ENCODE results near the gene SOAT1. TPM values are rescaled to one million over a fixed set of nuclear protein-coding genes. Genes with fewer than 3 reads are reported as not detected.

Gene SOAT1
- total and polyA plus RNA-seq, 7 donors = 2.4 to 14.7 (median 13.2) TPM

DNA sequence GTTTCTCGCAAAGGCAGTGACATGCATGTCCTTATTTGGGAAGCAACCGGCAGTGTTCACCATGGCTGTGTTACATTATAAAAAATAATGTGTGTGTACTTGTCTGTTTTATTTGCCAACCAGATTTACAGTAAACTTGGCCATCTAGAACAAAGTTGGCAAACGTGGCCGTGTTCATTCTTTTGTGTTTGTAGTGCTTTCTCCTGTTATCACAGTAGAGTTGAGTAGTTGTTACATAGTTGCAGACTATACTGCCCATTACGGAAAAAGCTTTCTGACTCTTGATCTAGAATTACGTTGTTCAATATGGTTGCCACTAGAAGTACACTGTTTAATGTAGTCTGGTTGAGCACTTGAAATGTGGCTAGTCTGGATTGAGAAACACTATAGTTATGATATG is 19.4 kb downstream of the SOAT1 start:
- 90 to 93% methylated on average over 6 of the region's 6 CpGs for WGBS, 2 donors
- H3K27ac ChIP-seq = no peak overlapping the region
- intact Hi-C loops (cut with DNase I) = no loop called here
- peaks cover 0 to 8% (median 2%) of the 10 kb centered on the region in 4 donors for H3K36me3 ChIP-seq
- H3K4me1 ChIP-seq = no peaks in the 10 kb centered on the region
- no peaks in the 10 kb centered on the region for H3K27me3 ChIP-seq
- no peak overlapping the region for H3K4me3 ChIP-seq
- no peaks in the 10 kb centered on the region for H3K9me3 ChIP-seq
- TF ChIP-seq POLR2AphosphoS5 (IDR thresholded peaks at IDR 0.05) = no peak
- no peak for TF ChIP-seq POLR2A (IDR thresholded peaks at IDR 0.05)
- no peak for TF ChIP-seq EP300 (IDR thresholded peaks at IDR 0.05)
- TF ChIP-seq, protein P1, sequence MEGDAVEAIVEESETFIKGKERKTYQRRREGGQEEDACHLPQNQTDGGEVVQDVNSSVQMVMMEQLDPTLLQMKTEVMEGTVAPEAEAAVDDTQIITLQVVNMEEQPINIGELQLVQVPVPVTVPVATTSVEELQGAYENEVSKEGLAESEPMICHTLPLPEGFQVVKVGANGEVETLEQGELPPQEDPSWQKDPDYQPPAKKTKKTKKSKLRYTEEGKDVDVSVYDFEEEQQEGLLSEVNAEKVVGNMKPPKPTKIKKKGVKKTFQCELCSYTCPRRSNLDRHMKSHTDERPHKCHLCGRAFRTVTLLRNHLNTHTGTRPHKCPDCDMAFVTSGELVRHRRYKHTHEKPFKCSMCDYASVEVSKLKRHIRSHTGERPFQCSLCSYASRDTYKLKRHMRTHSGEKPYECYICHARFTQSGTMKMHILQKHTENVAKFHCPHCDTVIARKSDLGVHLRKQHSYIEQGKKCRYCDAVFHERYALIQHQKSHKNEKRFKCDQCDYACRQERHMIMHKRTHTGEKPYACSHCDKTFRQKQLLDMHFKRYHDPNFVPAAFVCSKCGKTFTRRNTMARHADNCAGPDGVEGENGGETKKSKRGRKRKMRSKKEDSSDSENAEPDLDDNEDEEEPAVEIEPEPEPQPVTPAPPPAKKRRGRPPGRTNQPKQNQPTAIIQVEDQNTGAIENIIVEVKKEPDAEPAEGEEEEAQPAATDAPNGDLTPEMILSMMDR (IDR thresholded peaks at IDR 0.05) = no peak
- no peak for DNase-seq

DNA sequence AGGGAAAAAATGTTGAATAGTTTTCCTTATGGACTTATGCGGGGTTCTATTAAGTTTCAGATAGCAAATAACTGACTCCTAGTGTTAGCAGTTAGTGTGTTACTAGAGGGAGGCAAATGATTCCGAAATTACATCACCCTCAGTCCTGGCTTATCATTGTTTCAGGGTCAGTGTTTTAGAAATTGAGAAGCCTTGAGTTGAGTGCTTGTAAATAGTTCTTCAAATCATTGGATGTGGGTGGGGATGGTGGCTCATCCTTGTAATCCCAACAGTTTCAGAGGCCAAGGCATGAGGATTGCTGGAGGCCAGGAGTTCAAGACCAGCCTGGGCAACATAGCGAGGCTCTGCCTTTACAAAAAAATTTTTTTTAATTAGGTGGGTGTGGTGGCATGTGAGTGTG is 21.3 kb downstream of the SOAT1 start:
- DNase-seq = no peak
- intact Hi-C loops (cut with DNase I) = no loop called here
- H3K27ac ChIP-seq = no peak overlapping the region
- H3K36me3 ChIP-seq = peaks cover 0 to 8% (median 2%) of the 10 kb centered on the region in 4 donors
- no peaks in the 10 kb centered on the region for H3K4me1 ChIP-seq
- H3K27me3 ChIP-seq = no peaks in the 10 kb centered on the region
- no peaks in the 10 kb centered on the region for H3K9me3 ChIP-seq
- no peak overlapping the region for H3K4me3 ChIP-seq
- 97% methylated on average over 3 of the region's 3 CpGs for WGBS, 2 donors
- TF ChIP-seq EP300 (IDR thresholded peaks at IDR 0.05) (no peak), POLR2A (IDR thresholded peaks at IDR 0.05) (no peak), POLR2AphosphoS5 (IDR thresholded peaks at IDR 0.05) (no peak)
- TF ChIP-seq, protein P1 (IDR thresholded peaks at IDR 0.05) = no peak

DNA sequence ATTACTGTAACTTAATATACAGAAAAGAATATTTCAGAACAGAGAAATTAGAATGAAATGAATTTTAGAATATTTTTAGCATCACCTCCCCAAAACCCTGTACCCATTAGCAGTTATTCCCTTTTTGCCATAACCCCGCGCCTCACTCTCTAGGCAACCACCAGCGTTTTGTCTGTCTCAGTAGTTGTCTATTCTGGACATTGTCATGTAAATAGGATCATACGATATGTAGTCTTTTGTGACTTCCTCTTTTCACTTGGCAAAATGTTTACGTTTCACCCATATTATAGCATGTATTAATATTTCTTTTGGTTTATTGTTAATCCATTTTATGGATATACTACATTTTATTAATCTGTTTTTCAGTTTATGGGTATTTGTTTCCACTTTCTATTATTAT is 24.9 kb downstream of the SOAT1 start:
- no peak for TF ChIP-seq EP300 (IDR thresholded peaks at IDR 0.05)
- no peak overlapping the region for H3K27ac ChIP-seq
- H3K27me3 ChIP-seq = no peaks in the 10 kb centered on the region
- H3K36me3 ChIP-seq = peaks cover 0 to 7% (median 0%) of the 10 kb centered on the region in 4 donors
- H3K4me3 ChIP-seq = no peak overlapping the region
- H3K9me3 ChIP-seq = no peaks in the 10 kb centered on the region
- H3K4me1 ChIP-seq = no peaks in the 10 kb centered on the region
- WGBS, 2 donors = 72 to 83% methylated on average over 5 of the region's 5 CpGs
- DNase-seq = no peak
- intact Hi-C loops (cut with DNase I) = no loop called here

DNA sequence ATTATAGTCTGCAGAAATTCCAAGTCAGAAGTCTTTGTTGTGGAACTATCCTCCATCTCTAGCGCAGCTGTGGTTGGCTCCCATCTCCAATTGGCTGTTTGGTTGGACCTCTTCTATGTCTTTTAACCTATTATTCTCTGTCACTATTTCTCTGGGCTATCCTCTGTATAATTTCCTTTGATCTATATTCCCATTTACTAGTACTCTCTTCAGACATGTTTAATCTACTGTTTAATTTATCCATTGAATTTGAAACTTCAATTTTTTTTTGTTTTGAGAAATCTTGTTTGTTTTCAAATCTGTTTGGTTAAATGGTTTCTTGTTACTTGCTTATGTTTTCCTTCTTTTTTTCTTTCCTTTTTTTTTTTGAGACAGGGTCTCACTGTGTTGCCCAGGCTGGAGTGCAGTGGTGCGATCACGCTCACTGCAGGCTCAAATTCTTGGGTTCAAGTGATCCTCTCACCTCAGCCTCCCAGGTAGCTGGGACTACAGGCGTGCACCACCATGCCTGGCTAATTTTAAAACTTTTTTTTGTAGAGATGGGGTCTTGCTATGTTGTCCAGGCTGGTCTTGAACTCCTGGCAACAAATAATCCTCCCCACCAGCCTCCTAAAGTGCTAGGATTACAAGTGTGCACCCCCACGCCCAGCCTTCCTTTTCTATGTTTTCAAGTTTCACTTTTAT is 28.1 kb downstream of the SOAT1 start:
- no peak for DNase-seq
- Histone ChIP-seq H3K4me3 (no peak overlapping the region), H3K36me3 (peaks cover 0 to 22% (median 2%) of the 10 kb centered on the region in 4 donors), H3K4me1 (no peaks in the 10 kb centered on the region), H3K27me3 (no peaks in the 10 kb centered on the region), H3K9me3 (no peaks in the 10 kb centered on the region), H3K27ac (no peak overlapping the region)
- TF ChIP-seq POLR2AphosphoS5 (IDR thresholded peaks at IDR 0.05) (no peak), EP300 (IDR thresholded peaks at IDR 0.05) (no peak), POLR2A (IDR thresholded peaks at IDR 0.05) (no peak)
- TF ChIP-seq, protein P1 (IDR thresholded peaks at IDR 0.05) = no peak
- intact Hi-C loops (cut with DNase I) = no loop called here
- WGBS, 2 donors = 95 to 97% methylated on average over 5 of the region's 5 CpGs

DNA sequence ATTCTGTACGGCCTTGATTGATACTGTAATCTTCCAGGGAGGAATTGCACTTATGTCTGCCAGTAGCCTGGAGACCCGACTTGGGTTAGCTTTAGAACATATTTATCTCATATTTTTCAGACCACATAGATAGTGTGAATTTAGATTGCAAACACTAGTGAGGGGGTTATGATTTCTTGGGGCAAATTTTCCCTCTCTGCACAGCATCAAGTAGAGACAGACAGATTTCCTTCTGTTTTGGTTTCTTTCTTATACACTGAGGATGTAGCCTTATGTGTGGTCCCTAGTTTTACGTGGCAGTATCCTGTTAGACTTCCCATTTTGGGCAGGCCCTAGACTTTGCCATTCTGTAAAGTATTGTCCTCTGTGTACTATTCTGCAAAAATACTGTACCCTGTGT is 29.0 kb downstream of the SOAT1 start:
- WGBS, 2 donors = 39 to 68% methylated on average over 3 of the region's 3 CpGs
- H3K9me3 ChIP-seq = no peaks in the 10 kb centered on the region

More for the DNA sequence above, 29.0 kb downstream of the SOAT1 start:
- peak overlapping the region in 1 of 4 donors; percentile 6 for H3K4me3 ChIP-seq
- no peak for DNase-seq
- H3K27me3 ChIP-seq = no peaks in the 10 kb centered on the region
- H3K27ac ChIP-seq = no peak overlapping the region
- H3K4me1 ChIP-seq = no peaks in the 10 kb centered on the region
- intact Hi-C loops (cut with DNase I) = no loop called here
- TF ChIP-seq EP300 (IDR thresholded peaks at IDR 0.05) (no peak), POLR2AphosphoS5 (IDR thresholded peaks at IDR 0.05) (no peak), POLR2A (IDR thresholded peaks at IDR 0.05) (no peak)
- TF ChIP-seq, protein P1 (IDR thresholded peaks at IDR 0.05) = no peak
- H3K36me3 ChIP-seq = peaks cover 0 to 22% (median 2%) of the 10 kb centered on the region in 4 donors

Measured in sigmoid colon (tissue), 7 donors.